ENCODE data around the gene REPIN1. TPM values are rescaled to one million over a fixed set of nuclear protein-coding genes. Genes with fewer than 3 reads are reported as not detected.

The REPIN1 gene
- polyA plus RNA-seq, 4 donors, result 91.2 to 119 (median 93.3) TPM

DNA sequence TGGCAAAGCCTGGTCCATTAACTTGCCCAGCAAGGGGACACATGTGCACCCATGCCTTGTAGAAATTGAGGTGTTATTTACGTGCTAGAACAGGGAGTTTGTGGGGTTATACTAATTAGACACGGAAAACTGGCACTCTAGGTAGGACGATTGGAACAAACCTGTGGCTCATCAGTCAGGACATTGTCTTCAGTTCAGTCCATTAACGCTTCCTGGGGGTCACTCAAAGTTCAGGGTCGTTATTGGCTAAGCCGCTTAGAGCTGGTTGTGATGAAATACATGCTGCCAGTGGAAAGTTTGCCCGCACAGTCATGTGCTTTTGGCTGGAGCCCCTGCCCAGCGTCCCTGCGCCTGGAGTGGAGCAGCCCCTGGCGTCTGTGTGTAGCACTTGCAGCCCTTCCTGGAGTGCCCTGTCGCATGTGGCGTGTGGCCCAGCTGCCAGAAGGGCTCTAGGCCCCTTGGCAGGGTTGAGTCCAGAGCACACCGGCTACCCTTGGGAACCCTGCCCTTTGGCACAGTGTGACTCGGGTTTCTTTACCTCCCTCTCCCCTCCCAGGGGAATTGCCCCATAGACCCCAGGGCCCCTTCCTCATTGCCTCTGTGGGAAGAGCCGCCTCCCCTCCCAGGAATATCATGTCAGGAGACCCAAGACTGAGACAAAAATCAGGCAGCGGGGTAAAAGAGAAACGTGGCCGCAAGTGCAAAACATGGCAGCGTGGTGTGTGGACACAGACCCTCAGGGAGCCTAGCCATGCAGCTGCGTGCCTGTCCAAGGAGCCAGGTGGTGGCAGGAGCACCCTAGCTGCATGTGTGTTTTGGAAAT lies 20.3 kb downstream of the REPIN1 start:
- DNase-seq (ENCODE audit: low read depth in 4 of 4, low spot score in 3 of 4), result no peak

DNA sequence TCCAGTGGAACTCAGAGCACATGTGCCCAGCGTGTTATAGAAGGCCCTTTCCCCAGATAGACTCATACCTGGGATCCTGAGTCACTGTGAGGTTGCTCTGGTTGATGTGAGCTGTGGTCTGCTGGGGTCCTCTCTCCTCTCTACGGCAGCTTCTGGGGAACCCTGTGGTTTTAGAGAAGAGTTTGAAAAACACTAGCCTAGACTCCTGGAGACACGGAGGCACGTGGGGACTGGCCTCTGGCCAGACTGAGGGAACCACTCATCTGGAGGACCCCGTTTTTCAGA lies 20.9 kb downstream of the REPIN1 start:
- no peak for DNase-seq (ENCODE audit: low read depth in 4 of 4, low spot score in 3 of 4)

DNA sequence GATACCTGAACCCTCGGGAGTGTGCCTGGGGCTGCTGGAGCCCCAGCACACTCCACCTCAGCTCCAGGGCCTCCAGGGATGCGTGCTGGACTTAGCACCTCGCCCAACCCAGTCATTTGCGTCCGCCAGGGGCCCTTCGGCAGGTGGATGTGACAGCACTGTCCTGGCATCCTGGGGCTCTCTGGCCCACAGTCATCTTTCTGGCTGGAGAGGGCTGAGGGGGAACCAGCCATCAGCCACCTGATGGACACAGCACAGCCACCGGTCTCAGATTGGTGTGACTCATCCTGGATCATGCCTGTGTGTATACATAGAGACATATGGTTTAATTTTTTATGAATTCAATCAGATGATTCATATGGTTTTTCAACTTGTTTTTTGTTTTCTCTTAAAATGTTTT lies 21.6 kb downstream of the REPIN1 start:
- DNase-seq (ENCODE audit: low read depth in 4 of 4, low spot score in 3 of 4), result no peak

DNA sequence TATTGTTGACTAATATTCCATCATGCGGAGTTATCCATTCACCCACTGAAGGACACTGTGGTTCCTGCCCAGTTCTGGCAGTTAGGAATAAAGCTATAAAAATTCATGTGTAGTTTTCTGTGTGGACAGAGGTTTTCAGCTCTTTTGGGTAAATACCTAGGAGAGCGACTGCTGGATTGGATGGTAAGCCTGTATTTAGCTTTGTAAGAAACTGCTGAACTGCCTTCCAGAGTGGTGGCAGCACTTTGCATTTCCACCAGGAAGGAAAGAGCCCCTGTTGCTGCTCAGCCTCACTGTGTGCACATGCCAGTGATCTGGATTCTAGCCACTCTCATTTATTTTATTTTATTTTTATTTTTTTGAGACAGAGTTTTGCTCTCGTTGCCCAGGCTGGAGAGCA lies 24.7 kb downstream of the REPIN1 start:
- DNase-seq (ENCODE audit: low read depth in 4 of 4, low spot score in 3 of 4), result no peak

DNA sequence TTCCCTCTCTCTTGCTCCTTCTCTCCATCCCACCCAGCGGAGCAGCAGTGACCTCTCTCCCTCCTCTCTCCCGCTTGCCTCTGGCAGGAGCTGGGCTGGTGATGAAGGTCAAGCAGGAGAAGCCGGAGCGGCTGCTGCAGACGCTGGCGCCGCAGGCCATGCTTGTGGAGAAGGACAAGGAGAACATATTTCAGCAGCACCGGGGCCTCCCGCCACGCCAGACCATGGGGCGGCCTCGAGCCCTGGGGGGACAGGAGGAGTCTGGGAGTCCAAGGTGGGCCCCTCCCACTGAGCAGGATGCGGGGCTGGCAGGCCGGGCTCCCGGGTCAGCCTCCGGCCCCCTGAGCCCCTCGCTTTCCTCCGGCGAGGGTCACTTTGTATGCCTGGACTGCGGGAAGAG lies 27.8 kb downstream of the REPIN1 start:
- DNase-seq (ENCODE audit: low read depth in 4 of 4, low spot score in 3 of 4), result no peak

DNA sequence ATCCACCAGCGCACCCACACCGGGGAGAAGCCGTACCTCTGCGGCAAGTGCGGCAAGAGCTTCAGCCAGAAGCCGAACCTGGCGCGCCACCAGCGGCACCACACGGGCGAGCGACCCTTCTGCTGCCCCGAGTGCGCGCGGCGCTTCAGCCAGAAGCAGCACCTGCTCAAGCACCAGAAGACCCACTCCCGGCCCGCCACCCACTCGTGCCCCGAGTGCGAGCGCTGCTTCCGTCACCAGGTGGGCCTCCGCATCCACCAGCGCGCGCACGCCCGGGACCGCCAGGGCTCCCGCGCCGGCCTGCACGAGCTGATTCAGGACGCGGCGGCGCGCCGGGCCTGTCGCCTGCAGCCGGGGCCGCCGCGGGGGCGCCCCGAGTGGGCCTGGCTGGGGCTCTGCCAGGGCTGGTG lies 28.2 kb downstream of the REPIN1 start:
- DNase-seq (ENCODE audit: low read depth in 4 of 4, low spot score in 3 of 4), result no peak

DNA sequence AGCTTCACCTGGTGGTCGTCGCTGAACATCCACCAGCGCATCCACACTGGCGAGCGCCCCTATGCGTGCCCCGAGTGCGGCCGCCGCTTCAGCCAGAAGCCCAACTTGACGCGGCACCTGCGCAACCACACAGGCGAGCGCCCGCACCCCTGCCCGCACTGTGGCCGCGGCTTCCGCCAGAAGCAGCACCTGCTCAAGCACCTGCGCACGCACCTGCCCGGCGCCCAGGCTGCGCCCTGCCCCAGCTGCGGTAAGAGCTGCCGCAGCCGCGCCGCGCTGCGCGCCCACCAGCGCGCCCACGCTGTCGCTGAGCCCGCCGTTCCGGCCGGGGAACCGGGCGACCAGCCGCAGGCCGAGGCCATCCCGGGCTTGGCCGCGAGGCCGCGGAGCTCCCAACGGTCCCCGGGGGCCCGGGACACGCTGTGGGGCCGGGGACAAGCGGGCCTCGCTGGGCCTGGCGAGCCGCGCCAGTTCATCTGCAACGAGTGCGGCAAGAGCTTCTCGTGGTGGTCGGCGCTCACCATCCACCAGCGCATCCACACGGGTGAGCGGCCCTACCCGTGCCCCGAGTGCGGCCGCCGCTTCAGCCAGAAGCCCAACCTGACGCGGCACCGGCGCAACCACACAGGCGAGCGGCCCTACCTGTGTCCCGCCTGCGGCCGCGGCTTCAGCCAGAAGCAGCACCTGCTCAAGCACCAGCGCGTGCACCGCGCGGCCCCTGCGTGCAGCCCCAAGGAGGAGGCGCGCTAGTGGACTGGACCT lies 28.9 kb downstream of the REPIN1 start:
- no peak for DNase-seq (ENCODE audit: low read depth in 4 of 4, low spot score in 3 of 4)

DNA sequence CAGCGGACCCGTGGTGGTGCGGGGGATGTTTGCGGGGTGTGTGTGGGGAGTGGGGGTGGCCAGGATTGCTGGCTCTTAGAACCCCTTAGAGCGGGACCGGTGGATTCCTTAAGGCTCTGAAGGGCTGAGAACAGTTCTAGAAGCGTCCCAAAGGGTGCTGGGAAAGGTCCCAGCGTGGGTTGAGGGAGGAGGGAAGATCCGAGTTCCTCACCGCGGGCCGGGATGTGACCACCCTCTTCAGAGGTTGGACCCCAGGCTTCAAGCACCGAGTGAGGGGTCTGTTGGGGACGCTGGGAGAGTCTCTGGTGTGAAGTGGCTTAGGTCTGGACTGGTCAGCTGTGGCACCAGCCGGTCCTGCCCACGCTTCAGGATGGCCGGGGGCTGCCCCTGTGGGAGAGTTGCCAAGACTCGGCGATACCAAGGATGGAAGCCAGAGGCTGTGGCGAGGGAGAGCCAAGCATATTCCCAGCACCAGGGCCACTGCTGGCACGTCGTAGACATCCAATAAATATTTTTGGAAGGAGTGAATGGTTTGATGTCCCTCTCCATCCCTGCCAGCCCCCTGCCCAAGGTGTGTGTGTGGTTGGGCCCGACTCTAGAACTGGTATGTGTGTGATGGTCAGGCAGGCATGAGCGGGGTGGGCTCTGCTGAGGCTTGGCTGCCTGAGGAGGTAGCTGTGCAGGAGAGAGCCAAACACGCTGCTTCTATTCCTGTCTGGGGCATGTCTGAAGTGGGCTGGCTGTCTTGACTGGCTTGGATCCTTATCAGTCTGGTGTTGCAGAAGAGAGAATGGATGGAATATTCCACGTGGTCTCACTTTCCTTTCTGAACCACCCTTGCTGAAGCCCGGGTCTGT lies 29.7 kb downstream of the REPIN1 start:
- no peak for DNase-seq (ENCODE audit: low read depth in 4 of 4, low spot score in 3 of 4)

DNA sequence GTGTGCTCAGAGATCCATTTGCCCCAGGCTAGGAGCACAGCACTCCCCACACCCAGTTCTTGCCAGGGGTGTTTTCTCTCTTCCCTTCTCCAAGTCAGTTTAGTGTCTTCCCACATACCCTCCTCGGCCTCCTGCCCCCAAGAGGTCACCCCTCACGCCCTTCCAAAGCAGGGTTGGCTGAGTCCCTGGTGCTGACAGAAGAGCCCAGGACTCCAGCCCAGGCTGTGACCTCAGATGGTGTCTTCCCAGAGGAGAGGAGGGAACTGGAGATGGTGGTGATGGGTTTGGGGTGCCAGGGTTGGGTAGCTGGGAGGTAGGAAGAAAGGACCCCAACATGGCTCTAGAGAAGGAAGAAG lies 30.3 kb downstream of the REPIN1 start:
- DNase-seq (ENCODE audit: low read depth in 4 of 4, low spot score in 3 of 4), result no peak

DNA sequence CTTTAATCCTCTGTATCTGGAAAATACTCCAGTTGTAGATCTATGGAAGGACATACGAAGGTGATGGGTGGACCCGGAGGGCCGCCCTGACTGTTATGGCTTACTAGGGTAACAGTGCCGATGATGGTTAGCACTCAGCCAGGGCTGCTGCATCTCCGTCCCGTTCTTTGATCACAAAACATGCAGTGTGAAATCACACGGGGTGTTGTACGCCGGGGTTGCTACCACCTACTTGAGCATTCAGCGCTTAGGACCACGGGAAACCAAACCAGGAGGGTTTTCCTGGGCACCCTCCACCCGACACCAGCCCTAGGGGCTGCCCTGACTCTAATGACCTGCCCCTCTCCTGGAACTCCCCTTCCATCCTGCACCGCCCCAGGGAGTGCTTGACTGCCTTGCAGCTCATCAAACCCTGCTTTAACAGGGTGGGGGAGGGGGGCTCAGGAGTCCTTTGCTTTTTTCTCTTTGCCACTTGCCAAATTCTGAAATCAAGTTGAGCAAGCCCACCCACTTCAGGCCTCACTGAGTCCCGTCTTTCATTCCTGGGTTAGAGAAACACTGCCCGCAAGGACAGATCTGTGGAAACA lies 30.9 kb downstream of the REPIN1 start:
- DNase-seq (ENCODE audit: low read depth in 4 of 4, low spot score in 3 of 4), result no peak

DNA sequence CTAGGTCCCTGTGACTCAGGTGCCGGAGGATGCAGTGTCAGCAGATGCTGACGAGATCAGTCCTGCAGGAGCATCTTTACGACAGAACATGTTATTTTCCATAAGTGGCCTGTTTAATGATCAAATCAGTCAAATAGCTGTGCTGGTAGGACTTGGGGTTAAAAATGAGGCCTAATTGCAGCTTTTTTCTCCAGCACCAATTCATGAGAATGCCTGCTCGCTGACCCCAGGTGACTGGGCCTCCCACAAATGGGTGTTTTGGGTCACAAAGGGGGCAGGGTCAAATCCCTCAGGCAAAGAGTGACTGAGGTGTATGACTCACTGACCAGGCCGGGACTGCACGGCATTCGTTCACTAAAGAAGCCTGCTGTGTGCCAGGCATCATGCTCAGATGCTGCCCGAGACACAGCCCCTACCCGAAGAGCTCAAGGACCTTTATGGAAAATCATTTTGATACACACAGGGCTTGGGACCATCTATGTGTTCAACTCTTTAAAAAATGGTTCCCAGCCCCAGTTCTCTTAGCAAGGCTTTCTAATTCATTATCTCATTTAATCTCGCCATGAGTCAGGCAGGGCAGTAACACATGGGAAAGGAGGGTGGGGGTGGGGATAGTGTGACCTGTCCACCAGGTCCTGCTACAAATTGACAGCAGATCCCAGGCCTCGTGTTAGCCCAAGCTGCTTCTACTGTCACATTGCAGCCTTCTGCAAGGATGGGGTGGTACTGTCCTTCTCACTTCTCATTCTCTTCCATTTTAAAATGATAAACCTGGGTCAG lies 31.6 kb downstream of the REPIN1 start:
- no peak for DNase-seq (ENCODE audit: low read depth in 4 of 4, low spot score in 3 of 4)

DNA sequence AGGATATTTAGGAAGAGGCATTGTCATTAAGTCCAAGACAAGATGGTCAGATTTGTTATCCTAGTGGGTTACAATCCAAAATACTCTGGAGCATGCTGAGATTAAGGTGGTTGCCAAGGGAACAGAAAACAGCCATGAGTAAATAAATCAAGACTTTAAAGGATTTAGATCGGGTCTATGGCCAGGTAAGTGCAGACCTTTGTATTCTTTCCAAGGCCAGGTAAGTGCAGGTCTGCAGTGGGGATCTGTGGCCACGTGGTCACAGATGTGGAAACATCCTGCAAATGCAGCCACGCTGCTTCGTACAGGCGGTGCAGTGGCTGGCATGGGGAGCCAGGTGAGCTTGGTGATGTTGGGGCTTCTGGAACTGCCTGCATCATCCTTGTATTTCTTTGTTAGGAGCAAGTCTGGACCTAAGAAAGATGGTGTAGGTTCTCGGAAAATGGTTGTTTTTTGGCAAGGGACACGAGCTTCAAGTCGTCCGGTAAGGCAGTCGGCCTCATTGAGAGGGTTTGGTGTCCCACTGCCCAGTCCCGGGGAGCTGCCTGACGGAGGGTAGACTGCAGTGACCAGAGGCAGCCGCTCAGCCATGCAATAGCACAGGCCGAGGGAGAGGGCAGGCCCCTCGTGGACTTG lies 32.3 kb downstream of the REPIN1 start:
- DNase-seq (ENCODE audit: low read depth in 4 of 4, low spot score in 3 of 4), result no peak

DNA sequence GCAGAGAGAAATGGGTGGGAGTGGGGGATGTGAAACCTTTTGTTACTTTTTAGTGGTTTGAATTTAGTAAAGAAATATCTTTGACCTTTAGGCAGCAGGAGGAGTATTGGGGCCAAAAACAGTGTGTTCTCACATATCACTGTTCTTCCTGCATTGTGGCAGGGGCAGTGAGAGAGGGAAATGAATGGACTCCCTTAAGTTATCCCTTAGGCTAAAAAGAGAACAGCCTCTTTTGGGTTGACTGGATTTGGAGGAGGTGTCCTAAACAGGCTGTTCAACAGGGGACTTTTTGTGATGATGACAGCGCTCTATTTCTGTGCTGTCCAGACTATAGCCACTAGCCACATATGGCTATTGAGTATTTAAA lies 32.8 kb downstream of the REPIN1 start:
- DNase-seq (ENCODE audit: low read depth in 4 of 4, low spot score in 3 of 4), result no peak

DNA sequence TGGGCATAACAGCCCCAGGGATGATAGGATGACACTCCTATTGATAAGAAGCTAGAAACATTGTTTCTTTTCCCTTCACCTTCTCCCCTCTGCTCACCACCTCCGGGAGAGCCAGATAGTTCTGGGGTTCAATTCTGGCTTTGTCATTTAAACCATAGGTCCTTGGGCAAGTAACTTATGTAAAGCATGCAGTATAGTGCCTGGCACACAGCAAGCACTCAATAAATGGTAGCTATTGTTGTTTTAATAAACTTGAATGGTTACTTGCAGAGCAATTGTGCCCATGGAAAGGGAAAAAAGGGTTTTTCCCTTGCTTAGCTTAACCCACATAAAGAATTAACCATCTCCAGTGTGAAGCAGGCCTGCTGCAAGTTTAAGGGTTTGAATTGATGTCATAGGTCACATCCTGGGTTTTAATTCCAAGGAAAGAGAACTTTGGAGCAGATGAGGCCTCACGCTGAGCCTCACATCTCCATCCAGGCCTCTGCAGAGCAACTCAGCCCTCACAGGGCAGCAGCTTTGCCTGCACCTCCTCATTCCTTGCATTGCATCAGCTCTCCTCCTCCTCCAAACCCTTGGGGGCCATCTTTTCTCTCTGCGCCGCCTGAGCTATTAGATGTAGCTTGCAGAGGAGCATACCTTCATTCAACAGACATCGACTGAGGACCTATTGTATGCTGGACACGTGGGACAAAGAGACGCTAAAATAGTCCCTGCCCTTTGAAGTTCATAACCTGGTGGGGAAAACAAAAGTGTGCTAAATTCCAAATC lies 33.4 kb downstream of the REPIN1 start:
- no peak for DNase-seq (ENCODE audit: low read depth in 4 of 4, low spot score in 3 of 4)

DNA sequence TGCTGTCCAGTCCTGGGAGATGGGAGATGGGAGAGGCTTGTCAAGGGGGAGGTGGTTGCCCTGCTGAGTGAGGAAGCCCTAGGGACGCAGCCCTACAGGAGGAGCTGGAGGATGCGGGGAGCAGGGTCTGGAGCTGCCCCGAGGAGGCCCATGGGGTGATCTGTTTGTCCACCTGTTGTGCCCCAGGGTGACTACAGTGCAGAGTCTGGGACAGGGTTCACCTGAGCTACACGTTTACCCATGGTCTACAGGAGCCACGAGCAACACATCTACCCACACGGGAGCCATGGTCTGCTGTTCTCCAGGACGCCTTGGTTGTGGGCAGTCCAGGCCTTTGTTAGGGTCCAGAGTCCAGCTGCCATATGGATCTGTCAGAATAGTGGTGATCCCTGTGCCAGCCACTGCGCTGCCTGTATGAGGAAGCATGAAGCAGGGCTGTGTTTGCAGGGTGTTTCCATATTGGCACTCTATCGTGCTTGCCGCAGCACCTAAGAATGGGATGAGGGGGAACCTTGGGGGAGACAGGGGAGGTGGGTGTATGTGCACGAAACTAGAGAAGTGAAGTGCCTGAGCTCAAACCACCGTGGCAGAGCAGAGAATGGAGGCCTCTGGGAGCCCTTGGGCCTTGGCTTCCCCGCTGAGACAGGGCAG lies 34.2 kb downstream of the REPIN1 start:
- no peak for DNase-seq (ENCODE audit: low read depth in 4 of 4, low spot score in 3 of 4)

DNA sequence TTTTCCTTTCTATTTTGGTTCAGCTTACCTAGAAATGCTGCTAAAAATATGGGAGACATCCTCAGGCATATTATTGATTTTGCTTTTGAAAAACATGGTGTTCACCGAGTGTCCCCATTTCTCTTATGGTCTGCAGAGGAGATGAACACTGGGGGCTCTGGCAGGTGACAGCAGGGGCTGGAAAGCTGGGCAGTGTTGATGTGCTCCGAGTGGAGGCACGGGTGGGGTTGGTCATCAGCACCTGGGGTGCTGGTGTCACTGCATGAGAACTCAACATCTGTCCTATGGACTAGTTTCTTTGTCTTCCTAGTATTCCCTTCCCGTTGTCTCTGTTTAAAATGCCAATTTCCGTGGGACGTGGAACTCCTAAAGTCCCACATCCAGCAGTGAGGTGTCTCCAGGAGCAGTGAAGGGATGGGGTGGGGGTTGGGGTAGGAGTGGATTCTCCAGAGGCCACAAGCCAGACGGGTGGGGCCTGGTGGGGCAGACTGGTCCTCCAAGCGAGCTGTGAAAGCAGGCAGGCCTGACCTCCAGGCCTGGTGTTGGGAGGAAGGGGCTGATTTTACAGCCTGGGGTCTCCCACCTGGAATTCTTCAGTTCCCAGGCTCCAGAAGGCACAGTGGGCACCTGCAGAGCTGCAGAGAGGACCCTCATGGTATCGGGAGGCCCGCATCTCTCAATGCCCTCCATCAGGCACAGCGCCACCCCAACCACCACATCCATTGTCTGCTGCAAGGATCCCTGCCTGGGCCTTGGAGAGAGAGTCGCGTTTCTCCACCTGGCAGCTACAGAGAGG lies 35.0 kb downstream of the REPIN1 start:
- DNase-seq (ENCODE audit: low read depth in 4 of 4, low spot score in 3 of 4), result no peak

DNA sequence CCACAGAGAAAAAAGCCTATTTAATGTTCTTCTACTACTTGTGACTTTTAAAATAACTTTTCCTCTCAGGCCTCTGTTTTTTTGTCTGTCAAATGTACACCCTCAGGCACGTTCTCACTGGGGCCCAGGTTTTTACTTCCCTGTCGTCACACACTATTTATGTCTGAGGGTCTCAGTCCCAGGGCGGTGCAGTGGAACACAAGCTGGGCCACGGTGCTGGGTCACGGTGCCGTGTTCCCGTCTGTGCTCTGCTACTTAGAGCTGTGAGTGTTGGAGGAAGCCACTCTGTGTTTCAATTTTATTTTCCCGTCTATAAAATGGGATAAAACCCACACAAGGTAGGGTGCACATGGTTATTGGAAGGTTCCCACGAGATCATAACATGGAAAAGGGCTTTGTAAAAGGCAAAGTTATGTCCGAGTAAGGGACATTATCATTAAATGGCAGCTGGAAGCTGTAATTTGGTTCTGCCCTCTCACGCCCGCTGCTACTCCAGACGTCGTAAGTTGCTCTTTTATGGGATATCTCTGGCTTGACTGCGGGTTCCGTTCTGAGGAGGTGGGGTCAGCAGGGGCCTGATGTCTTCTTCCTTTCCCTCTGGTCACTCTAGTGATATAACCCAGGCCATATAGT lies 35.7 kb downstream of the REPIN1 start:
- no peak for DNase-seq (ENCODE audit: low read depth in 4 of 4, low spot score in 3 of 4)

Data from right renal pelvis (tissue), 4 donors.